AG09319 (cell line): Measurements from ENCODE around the gene RUVBL1.

Experiments used
- DNase-seq: peaks from one replicate; pipeline ENCODE4 v3.0.0-alpha.2; 2010; ENCODE audit warnings: low read depth; ENCODE audit errors: extremely low read depth
- TF ChIP-seq, protein P1 (sequence below): IDR thresholded peaks from 2 replicates; pipeline ENCODE4 v1.5.1; 2011; ENCODE audit warnings: low read depth, mild to moderate bottlenecking, inconsistent platforms, low read length, moderate library complexity

RUVBL1 gene

DNA sequence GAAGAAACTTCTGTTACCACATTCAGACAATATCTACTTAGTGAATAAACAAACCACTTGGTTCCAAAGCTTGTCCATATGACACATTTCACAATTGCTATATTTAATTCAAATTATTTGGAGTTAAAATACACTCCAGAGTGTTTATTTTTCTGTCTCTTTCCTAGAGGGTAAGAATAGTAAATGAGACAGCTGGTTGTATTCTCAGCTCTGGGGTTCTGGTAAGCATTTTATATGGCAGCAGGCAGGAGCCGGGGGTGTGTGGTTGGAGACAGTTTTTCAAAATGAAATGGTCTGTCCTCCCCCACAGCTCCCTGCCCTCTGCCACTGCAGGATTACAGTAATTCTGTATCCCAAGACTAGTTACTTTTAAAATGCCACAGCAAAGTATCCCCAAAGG, 82.3 kb downstream of the RUVBL1 start:
- TF ChIP-seq, protein P1, sequence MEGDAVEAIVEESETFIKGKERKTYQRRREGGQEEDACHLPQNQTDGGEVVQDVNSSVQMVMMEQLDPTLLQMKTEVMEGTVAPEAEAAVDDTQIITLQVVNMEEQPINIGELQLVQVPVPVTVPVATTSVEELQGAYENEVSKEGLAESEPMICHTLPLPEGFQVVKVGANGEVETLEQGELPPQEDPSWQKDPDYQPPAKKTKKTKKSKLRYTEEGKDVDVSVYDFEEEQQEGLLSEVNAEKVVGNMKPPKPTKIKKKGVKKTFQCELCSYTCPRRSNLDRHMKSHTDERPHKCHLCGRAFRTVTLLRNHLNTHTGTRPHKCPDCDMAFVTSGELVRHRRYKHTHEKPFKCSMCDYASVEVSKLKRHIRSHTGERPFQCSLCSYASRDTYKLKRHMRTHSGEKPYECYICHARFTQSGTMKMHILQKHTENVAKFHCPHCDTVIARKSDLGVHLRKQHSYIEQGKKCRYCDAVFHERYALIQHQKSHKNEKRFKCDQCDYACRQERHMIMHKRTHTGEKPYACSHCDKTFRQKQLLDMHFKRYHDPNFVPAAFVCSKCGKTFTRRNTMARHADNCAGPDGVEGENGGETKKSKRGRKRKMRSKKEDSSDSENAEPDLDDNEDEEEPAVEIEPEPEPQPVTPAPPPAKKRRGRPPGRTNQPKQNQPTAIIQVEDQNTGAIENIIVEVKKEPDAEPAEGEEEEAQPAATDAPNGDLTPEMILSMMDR, result no peak
- no peak for DNase-seq

DNA sequence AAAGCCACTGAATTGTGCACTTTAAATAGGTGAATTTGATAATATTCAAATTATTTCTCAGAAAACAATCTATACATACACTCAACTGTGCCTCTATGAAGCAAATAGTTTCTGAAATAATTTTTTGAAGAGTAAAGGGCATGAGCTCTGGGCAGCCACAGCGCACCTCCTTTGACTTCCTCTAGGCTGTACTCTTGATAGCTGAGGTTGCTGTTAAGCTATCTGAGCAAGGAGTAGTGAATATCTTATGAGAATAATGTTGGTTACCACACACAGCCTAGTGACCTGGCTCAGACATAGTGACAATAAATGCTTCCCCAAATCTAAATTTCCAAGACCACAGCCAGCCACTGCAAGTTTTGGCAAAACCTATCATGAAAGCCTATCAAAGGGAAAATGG, 83.0 kb downstream of the RUVBL1 start:
- no peak for DNase-seq
- TF ChIP-seq, protein P1, result no peak

DNA sequence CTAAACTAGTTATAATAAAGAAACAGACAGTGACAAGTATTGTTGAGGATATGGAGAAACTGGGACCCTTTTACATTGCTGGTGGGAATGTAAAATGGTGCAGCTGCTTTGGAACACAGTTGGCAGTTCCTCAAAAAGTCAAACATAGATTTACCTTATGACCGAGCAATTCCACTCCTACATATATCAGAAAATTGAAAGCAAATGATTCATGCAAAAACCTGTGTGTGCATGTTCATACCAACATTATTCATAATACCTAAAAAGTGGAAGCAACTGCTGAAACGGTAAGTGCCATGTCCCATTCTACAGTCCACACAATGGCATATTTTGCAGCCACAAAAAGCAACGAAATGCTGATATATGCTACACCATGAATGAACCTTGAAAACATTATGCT, 83.6 kb downstream of the RUVBL1 start:
- TF ChIP-seq, protein P1, result no peak
- no peak for DNase-seq

DNA sequence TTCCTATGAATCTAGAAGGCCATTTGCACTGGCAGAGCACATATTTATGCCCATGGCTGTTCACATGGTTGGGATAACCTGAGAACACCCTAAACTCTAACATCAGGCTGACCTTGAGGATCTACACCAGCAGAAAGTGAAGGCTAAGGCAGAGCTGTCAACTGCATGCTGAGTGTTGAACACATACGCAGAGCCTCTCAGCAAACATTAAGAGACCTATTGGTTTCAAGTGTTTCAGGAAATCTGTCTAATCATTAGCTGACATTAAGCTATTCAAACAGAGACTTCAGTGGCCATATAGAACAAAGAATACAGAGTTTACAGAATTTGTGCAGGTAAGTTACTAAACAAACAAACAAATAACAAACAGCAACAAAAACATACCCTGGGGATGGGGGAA, 87.5 kb downstream of the RUVBL1 start:
- TF ChIP-seq, protein P1, result no peak
- no peak for DNase-seq

DNA sequence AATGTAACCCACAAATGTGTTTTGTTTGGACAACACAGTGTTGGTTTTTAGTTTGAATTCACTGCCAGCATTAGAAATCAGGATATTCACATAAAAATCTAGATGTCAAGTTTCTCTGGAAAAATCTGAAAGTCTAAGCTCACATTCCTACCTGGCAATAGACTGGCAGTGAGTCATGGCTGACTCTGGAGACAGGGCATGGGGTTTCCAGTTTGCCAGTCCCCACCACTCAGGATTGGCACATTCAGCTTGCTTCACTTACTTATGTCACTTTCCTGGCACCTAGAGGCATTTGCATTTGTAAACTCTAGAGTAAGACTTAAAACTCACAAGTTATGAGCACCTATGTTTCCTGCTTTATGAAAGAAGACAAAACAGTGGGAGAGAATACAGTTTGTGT, 90.5 kb downstream of the RUVBL1 start:
- TF ChIP-seq, protein P1, result no peak
- no peak for DNase-seq
